ENCODE data around the gene CD209.

GRCh38 chr19:7751157-7751783, 3.9 kb upstream of the CD209 start:
- no peak for TF ChIP-seq CTCF (IDR thresholded peaks at IDR 0.05; ENCODE audit: control extremely low read depth in 1 of 3, insufficient read depth in 1 of 3, low read depth in 1 of 3, low read length in 3 of 3)
- no peak for TF ChIP-seq RAD21 (IDR thresholded peaks at IDR 0.05 in 1 of 2, conservative IDR thresholded peaks at IDR 0.05 in 1 of 2; ENCODE audit: low read depth in 2 of 2, low read length in 2 of 2)
- no peak for TF ChIP-seq MAX (IDR thresholded peaks at IDR 0.05)
- TF ChIP-seq SRF (IDR thresholded peaks at IDR 0.05; ENCODE audit: low read depth, low read length) = no peak
- no peak for TF ChIP-seq SP4 (IDR thresholded peaks at IDR 0.05; ENCODE audit: low read length)
- no peak for TF ChIP-seq RXRA (IDR thresholded peaks at IDR 0.05; ENCODE audit: insufficient read depth, low read depth, low read length)
- TF ChIP-seq POLR2AphosphoS5 (IDR thresholded peaks at IDR 0.05; ENCODE audit: low read depth, low read length) = no peak

Data from H1 (cell line).